HCT116 (cell line): ENCODE measurements around the gene ARMC3. TPM values are rescaled to one million over a fixed set of nuclear protein-coding genes. Genes with fewer than 3 reads are reported as not detected.

Experiments
- ATAC-seq: fragments of 200-7000 bp; cut with Tn5 transposase; 2 replicates; pipeline ENCODE4 v1.9.1; 2020; ENCODE audit warnings: mild to moderate bottlenecking, moderate library complexity
- BruUV-seq: library from RNA; stranded (reverse); fragments of 400-500 nt; replicated peaks from 2 replicates; lab custom pipeline; 2021; lab: Mats Ljungman, UMichigan
- CTCF ChIA-PET: fragments of 300-600 bp; sonication (Branson Sonifier 250); formaldehyde crosslinking; loops from one replicate; lab custom pipeline; 2021; ENCODE audit warnings: antibody characterized with exemption; lab: Charles Lee
- POLR2A ChIA-PET: fragments of 300-600, 350-600 bp; sonication (Branson Sonifier 250); formaldehyde crosslinking; loops from one replicate; lab custom pipeline; 2021; ENCODE audit warnings: antibody characterized with exemption; lab: Charles Lee
- RAD21 ChIA-PET, 2 experiments: fragments of 300-600 bp; sonication (Branson Sonifier 250); formaldehyde crosslinking; loops; one replicate each; lab custom pipeline; 2023; ENCODE audit warnings: low total read pairs in 2 of 2; ENCODE audit not compliant: uncharacterized antibody in 2 of 2, unreplicated experiment in 2 of 2, low non-redundant PET in 1 of 2; lab: Charles Lee
- DNase-seq: peaks from one replicate; pipeline ENCODE4 v3.0.0-alpha.2; 2010; ENCODE audit warnings: low read depth, low spot score
- H2AFZ ChIP-seq: fragments of 200-600 bp; shearing (Covaris generic), sonication (generic); 2 replicates; pipeline ENCODE4 v1.6.1; 2017; ENCODE audit warnings: low read depth, mixed run types, mixed read lengths, antibody characterized with exemption, low read length; ENCODE audit not compliant: poor library complexity, severe bottlenecking
- H3K27ac ChIP-seq: 2 replicates; pipeline ENCODE4 v1.5.1; 2012; ENCODE audit warnings: low read depth, low read length
- H3K27me3 ChIP-seq: fragments of 200-600 bp; sonication (generic); 2 replicates; pipeline ENCODE4 v1.6.1; 2016; ENCODE audit warnings: mixed run types, low read length, mixed read lengths; ENCODE audit not compliant: insufficient read depth
- H3K36me3 ChIP-seq, 2 experiments: fragments of 200-500 bp in 1 of 2; fragments of 200-600 bp in 1 of 2; sonication (Bioruptor generic) in 1 of 2; sonication (generic) in 1 of 2; 2 replicates each; pipeline versions ENCODE4 v1.5.1 to v1.6.1; 2014 to 2016; ENCODE audit warnings: low read length in 2 of 2, inconsistent platforms in 1 of 2, mixed read lengths in 1 of 2, mixed run types in 1 of 2; ENCODE audit not compliant: insufficient read depth in 2 of 2, control insufficient read depth in 1 of 2
- H3K4me1 ChIP-seq, 2 experiments: fragments of 200-600 bp in 1 of 2; sonication (generic) in 1 of 2; 2 replicates each; pipeline versions ENCODE4 v1.5.1 to v1.6.1; 2012 to 2017; ENCODE audit warnings: low read length in 2 of 2, inconsistent platforms in 1 of 2, mild to moderate bottlenecking in 1 of 2, mixed read lengths in 1 of 2, mixed run types in 1 of 2, moderate library complexity in 1 of 2; ENCODE audit not compliant: insufficient read depth in 2 of 2, control insufficient read depth in 1 of 2
- H3K4me2 ChIP-seq: fragments of 200-600 bp; sonication (generic); 2 replicates; pipeline ENCODE4 v1.6.1; 2017; ENCODE audit warnings: mixed run types, low read length, mixed read lengths
- H3K4me3 ChIP-seq, 2 experiments: fragments of 200-600 bp in 1 of 2; sonication (generic) in 1 of 2; replicated peaks in 1 of 2; 2 replicates each; pipeline ENCODE4 v1.5.1; 2011 to 2016; ENCODE audit warnings: low read length in 2 of 2, control low read depth in 1 of 2, low read depth in 1 of 2, mild to moderate bottlenecking in 1 of 2, mixed read lengths in 1 of 2, mixed run types in 1 of 2
- H3K79me2 ChIP-seq: fragments of 200-600 bp; sonication (generic); 2 replicates; pipeline ENCODE4 v1.6.1; 2017; ENCODE audit warnings: mild to moderate bottlenecking, mixed run types, low read length, moderate library complexity, mixed read lengths; ENCODE audit not compliant: insufficient read depth
- H3K9ac ChIP-seq: fragments of 200-600 bp; sonication (generic); 2 replicates; pipeline ENCODE4 v1.6.1; 2016; ENCODE audit warnings: low read length, mixed read lengths
- H3K9me2 ChIP-seq: fragments of 200-600 bp; sonication (generic), shearing (Covaris generic); 2 replicates; pipeline ENCODE4 v1.6.1; 2017; ENCODE audit warnings: mixed run types, mild to moderate bottlenecking, moderate library complexity; ENCODE audit not compliant: insufficient read depth
- H3K9me3 ChIP-seq, 2 experiments: fragments of 200-500 bp in 1 of 2; fragments of 200-600 bp in 1 of 2; sonication (Bioruptor generic) in 1 of 2; sonication (generic) in 1 of 2; 2 replicates each; pipeline ENCODE4 v1.6.1; 2014 to 2017; ENCODE audit warnings: low read length in 2 of 2, mixed read lengths in 2 of 2, inconsistent platforms in 1 of 2, low read depth in 1 of 2, mild to moderate bottlenecking in 1 of 2, mixed run types in 1 of 2, moderate library complexity in 1 of 2; ENCODE audit not compliant: control insufficient read depth in 1 of 2, insufficient read depth in 1 of 2
- H4K20me1 ChIP-seq: fragments of 200-600 bp; sonication (generic), shearing (Covaris generic); 2 replicates; pipeline ENCODE4 v1.6.1; 2017; ENCODE audit warnings: mixed run types, mild to moderate bottlenecking, moderate library complexity; ENCODE audit not compliant: insufficient read depth
- CBX3 ChIP-seq: IDR thresholded peaks from 2 replicates; pipeline ENCODE4 v1.6.1; 2012; ENCODE audit warnings: low read depth
- EGR1 ChIP-seq: IDR thresholded peaks from 2 replicates; pipeline ENCODE4 v1.6.1; 2012; ENCODE audit warnings: low read depth
- ELF1 ChIP-seq: IDR thresholded peaks from 2 replicates; pipeline ENCODE4 v1.6.1; 2012; ENCODE audit warnings: low read depth, borderline replicate concordance
- EZH2phosphoT487 ChIP-seq: fragments of 200-600 bp; IDR thresholded peaks from 2 replicates; pipeline ENCODE4 v1.6.1; 2018; ENCODE audit warnings: antibody characterized with exemption, borderline replicate concordance
- POLR2A ChIP-seq: IDR thresholded peaks from 2 replicates; pipeline ENCODE4 v1.7.0; 2011; ENCODE audit warnings: borderline replicate concordance; ENCODE audit not compliant: insufficient read depth, insufficient read length; ENCODE audit errors: extremely low read depth
- SP1 ChIP-seq: IDR thresholded peaks from 2 replicates; pipeline ENCODE4 v1.6.1; 2012; ENCODE audit warnings: low read depth
- YY1 ChIP-seq: IDR thresholded peaks from 2 replicates; pipeline ENCODE4 v1.6.1; 2011; ENCODE audit warnings: low read length, low read depth, moderate library complexity, mild to moderate bottlenecking; ENCODE audit not compliant: insufficient replicate concordance; ENCODE audit errors: extremely low read depth
- ZFX ChIP-seq: fragments of 450-650 bp; IDR thresholded peaks from 2 replicates; pipeline ENCODE4 v1.6.1; 2017
- intact Hi-C: fragments of 100-400 bp; cut with micrococcal nuclease; formaldehyde crosslinking; loops from 2 replicates; pipeline ENCODE4 v1.10.0; 2022
- total RNA-seq: library from RNA; stranded (reverse); gene quantifications from one replicate; pipeline ENCODE4 v1.2.1, GENCODE V29; 2021; ENCODE audit not compliant: unreplicated experiment
- TF ChIP-seq, protein P1 (sequence below): IDR thresholded peaks from 2 replicates; pipeline ENCODE4 v1.6.1; 2011; ENCODE audit warnings: mild to moderate bottlenecking, low read length, moderate library complexity; ENCODE audit not compliant: insufficient replicate concordance; ENCODE audit errors: extremely low read depth
- TF ChIP-seq, protein P2 (sequence below), 3 experiments: fragments of 200-600 bp in 1 of 3; sonication (generic) in 1 of 3; IDR thresholded peaks in 2 of 3; conservative IDR thresholded peaks in 1 of 3; 2 replicates each; pipeline ENCODE4 v1.5.1; 2012 to 2017; ENCODE audit warnings: low read depth in 2 of 3, low read length in 2 of 3, antibody characterized with exemption in 1 of 3, borderline replicate concordance in 1 of 3, control low read depth in 1 of 3, mild to moderate bottlenecking in 1 of 3, mixed read lengths in 1 of 3, mixed run types in 1 of 3, moderate library complexity in 1 of 3; ENCODE audit not compliant: insufficient read depth in 1 of 3

ARMC3 gene
- total RNA-seq, 1 experiment from 2014 or later: 2.6 TPM

GRCh38 chr10:22998091-22998490 is 70.2 kb downstream of the ARMC3 start:
- no peaks in the 10 kb centered on the region for H3K9me2 ChIP-seq
- no peak for DNase-seq
- H3K27me3 ChIP-seq: no peaks in the 10 kb centered on the region
- H4K20me1 ChIP-seq: no peaks in the 10 kb centered on the region
- no peak overlapping the region for H3K4me3 ChIP-seq
- ATAC-seq: no peak
- no peaks in the 10 kb centered on the region for H3K36me3 ChIP-seq
- POLR2A ChIA-PET: no interaction called here
- CTCF ChIA-PET: no interaction called here
- intact Hi-C loops: no loop called here
- BruUV-seq: no TSS peak
- H3K27ac ChIP-seq: no peak overlapping the region
- TF ChIP-seq ELF1 (no peak), ZFX (no peak), YY1 (no peak), EZH2phosphoT487 (no peak), CBX3 (no peak), EGR1 (no peak), POLR2A (no peak), SP1 (no peak)
- TF ChIP-seq, protein P1, sequence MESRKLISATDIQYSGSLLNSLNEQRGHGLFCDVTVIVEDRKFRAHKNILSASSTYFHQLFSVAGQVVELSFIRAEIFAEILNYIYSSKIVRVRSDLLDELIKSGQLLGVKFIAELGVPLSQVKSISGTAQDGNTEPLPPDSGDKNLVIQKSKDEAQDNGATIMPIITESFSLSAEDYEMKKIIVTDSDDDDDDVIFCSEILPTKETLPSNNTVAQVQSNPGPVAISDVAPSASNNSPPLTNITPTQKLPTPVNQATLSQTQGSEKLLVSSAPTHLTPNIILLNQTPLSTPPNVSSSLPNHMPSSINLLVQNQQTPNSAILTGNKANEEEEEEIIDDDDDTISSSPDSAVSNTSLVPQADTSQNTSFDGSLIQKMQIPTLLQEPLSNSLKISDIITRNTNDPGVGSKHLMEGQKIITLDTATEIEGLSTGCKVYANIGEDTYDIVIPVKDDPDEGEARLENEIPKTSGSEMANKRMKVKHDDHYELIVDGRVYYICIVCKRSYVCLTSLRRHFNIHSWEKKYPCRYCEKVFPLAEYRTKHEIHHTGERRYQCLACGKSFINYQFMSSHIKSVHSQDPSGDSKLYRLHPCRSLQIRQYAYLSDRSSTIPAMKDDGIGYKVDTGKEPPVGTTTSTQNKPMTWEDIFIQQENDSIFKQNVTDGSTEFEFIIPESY: no peak
- TF ChIP-seq, protein P2, sequence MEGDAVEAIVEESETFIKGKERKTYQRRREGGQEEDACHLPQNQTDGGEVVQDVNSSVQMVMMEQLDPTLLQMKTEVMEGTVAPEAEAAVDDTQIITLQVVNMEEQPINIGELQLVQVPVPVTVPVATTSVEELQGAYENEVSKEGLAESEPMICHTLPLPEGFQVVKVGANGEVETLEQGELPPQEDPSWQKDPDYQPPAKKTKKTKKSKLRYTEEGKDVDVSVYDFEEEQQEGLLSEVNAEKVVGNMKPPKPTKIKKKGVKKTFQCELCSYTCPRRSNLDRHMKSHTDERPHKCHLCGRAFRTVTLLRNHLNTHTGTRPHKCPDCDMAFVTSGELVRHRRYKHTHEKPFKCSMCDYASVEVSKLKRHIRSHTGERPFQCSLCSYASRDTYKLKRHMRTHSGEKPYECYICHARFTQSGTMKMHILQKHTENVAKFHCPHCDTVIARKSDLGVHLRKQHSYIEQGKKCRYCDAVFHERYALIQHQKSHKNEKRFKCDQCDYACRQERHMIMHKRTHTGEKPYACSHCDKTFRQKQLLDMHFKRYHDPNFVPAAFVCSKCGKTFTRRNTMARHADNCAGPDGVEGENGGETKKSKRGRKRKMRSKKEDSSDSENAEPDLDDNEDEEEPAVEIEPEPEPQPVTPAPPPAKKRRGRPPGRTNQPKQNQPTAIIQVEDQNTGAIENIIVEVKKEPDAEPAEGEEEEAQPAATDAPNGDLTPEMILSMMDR (IDR thresholded peaks at IDR 0.05 in 2 of 3, conservative IDR thresholded peaks at IDR 0.05 in 1 of 3; ENCODE audit: borderline replicate concordance in 1 of 3, insufficient read depth in 1 of 3, low read depth in 2 of 3, low read length in 2 of 3): no peak
- TF ChIP-seq, all 23 proteins: peak for 0
- Histone ChIP-seq H2AFZ (no peak overlapping the region), H3K9me3 (no peaks in the 10 kb centered on the region), H3K4me2 (no peak overlapping the region), H3K9ac (no peak overlapping the region), H3K79me2 (no peaks in the 10 kb centered on the region), H3K4me1 (no peaks in the 10 kb centered on the region)
- RAD21 ChIA-PET: no interaction called here
